ENCODE results near the gene PLCD1.

PLCD1 gene

DNA sequence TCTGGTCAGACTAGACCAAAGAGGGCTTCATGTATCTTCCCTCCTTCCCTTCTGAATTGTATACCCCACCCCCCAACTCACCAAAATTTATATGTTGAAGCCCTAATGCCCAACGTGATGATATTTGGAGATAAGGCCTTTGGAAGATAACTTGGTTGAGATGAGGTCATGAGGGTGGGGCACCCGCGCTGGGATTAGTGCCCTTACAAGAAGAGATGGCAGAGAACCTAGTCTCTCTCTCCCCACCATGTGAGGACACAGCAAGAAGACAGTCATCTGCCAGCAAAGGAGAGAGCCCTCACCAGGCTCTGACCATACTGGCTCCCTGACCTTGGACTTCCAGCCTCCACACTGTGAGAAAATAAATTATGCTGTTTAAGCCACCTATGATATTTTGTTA lies 13.5 kb downstream of the PLCD1 start:
- Mint-ChIP-seq H3K9me3 (peaks cover 2% of the 10 kb centered on the region), H3K4me1 (ENCODE audit: low read depth) (no peaks in the 10 kb centered on the region), H3K27me3 (no peaks in the 10 kb centered on the region), H3K4me3 (no peak overlapping the region), H3K27ac (no peak overlapping the region), H3K36me3 (ENCODE audit: low read depth) (peaks cover 50% of the 10 kb centered on the region)
- DNase-seq = no peak

- Mint-ChIP-seq H3K4me1 (ENCODE audit: low read depth) (no peaks in the 10 kb centered on the region), H3K36me3 (ENCODE audit: low read depth) (peaks cover 49% of the 10 kb centered on the region), H3K4me3 (no peak overlapping the region), H3K27ac (no peak overlapping the region), H3K27me3 (no peaks in the 10 kb centered on the region), H3K9me3 (peaks cover 2% of the 10 kb centered on the region)
- no peak for DNase-seq
Measured at GRCh38 chr3:38015485-38015884, 14.0 kb downstream of the PLCD1 start.

DNA sequence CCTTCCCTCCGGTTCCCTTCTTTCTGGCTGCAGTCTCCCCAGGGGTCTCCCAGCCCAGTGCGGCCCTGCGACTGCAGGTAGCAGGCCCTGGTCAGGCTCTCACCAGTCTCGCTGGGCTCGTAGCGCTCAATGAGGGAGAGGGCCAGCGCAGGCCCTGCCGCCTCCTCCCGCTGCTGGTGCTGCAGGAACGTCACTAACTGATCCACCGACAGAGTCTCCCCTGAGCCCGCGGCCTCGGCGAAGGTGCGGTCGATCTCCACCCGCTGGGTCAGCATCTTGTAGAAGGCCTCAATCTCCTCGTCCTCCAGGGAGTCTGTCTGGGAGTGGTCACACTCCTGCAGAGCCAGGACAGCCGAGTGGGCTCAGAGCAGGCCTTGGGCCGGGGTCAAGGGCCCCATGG lies 18.3 kb downstream of the PLCD1 start:
- Mint-ChIP-seq H3K27me3 (no peaks in the 10 kb centered on the region), H3K4me3 (no peak overlapping the region), H3K27ac (peak overlapping the region; percentile 47), H3K9me3 (peaks cover under 1% of the 10 kb centered on the region), H3K36me3 (ENCODE audit: low read depth) (peaks cover 48% of the 10 kb centered on the region), H3K4me1 (ENCODE audit: low read depth) (no peaks in the 10 kb centered on the region)
- DNase-seq = no peak

- Mint-ChIP-seq H3K36me3 (ENCODE audit: low read depth) (peaks cover 48% of the 10 kb centered on the region), H3K27me3 (no peaks in the 10 kb centered on the region), H3K4me1 (ENCODE audit: low read depth) (no peaks in the 10 kb centered on the region), H3K4me3 (no peak overlapping the region), H3K9me3 (no peaks in the 10 kb centered on the region), H3K27ac (no peak overlapping the region)
- no peak for DNase-seq
Measured at GRCh38 chr3:38009807-38010591, 19.4 kb downstream of the PLCD1 start.

GRCh38 chr3:38008971-38009580 lies 20.4 kb downstream of the PLCD1 start:
- H3K4me1 Mint-ChIP-seq (ENCODE audit: low read depth) = peaks cover 8% of the 10 kb centered on the region
- no peak for DNase-seq
- H3K4me3 Mint-ChIP-seq = no peak overlapping the region
- H3K27me3 Mint-ChIP-seq = no peaks in the 10 kb centered on the region
- H3K27ac Mint-ChIP-seq = peak overlapping the region; percentile 63
- peaks cover 50% of the 10 kb centered on the region for H3K36me3 Mint-ChIP-seq (ENCODE audit: low read depth)
- no peaks in the 10 kb centered on the region for H3K9me3 Mint-ChIP-seq

DNA sequence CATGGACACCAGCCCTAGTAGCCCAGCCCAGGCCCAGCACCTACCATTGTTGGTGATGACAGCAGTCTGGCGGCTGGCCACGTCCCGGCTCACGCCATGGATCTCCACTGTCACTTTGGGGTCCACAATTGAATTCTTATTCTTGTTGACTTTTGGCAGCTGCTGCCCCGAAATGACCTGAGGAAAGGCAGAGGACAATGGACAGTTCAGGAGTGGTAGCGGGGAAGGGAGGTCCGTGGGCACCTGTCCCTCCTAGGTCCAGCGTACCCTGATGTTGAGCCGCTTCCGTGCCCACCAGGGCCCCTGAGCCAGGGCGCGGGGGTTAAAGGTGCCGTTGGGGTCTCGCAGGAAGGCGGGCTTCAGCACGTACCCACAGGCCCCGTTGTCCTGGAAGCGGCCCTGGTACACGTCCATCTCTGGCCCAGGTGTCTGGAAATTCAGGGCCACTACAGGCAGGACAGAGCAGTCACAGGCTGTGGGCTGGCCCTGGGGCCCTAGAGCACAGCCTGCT lies 21.2 kb downstream of the PLCD1 start:
- no peaks in the 10 kb centered on the region for H3K9me3 Mint-ChIP-seq
- no peaks in the 10 kb centered on the region for H3K27me3 Mint-ChIP-seq
- peak overlapping the region; percentile 69 for H3K27ac Mint-ChIP-seq
- DNase-seq = no peak
- peaks cover 12% of the 10 kb centered on the region for H3K4me1 Mint-ChIP-seq (ENCODE audit: low read depth)
- no peak overlapping the region for H3K4me3 Mint-ChIP-seq
- H3K36me3 Mint-ChIP-seq (ENCODE audit: low read depth) = peaks cover 54% of the 10 kb centered on the region

- DNase-seq = no peak
- H3K27me3 Mint-ChIP-seq = no peaks in the 10 kb centered on the region
- no peak overlapping the region for H3K27ac Mint-ChIP-seq
- peaks cover 59% of the 10 kb centered on the region for H3K36me3 Mint-ChIP-seq (ENCODE audit: low read depth)
- peaks cover 16% of the 10 kb centered on the region for H3K4me1 Mint-ChIP-seq (ENCODE audit: low read depth)
- H3K9me3 Mint-ChIP-seq = no peaks in the 10 kb centered on the region
- H3K4me3 Mint-ChIP-seq = no peak overlapping the region
Measured at GRCh38 chr3:38007754-38008090, 21.7 kb downstream of the PLCD1 start.

- no peak overlapping the region for H3K27ac Mint-ChIP-seq
- H3K9me3 Mint-ChIP-seq = no peaks in the 10 kb centered on the region
- peaks cover 69% of the 10 kb centered on the region for H3K36me3 Mint-ChIP-seq (ENCODE audit: low read depth)
- DNase-seq = no peak
- H3K4me1 Mint-ChIP-seq (ENCODE audit: low read depth) = peaks cover 16% of the 10 kb centered on the region
- no peaks in the 10 kb centered on the region for H3K27me3 Mint-ChIP-seq
- no peak overlapping the region for H3K4me3 Mint-ChIP-seq
Measured at GRCh38 chr3:38006445-38006995, 22.9 kb downstream of the PLCD1 start.

DNA sequence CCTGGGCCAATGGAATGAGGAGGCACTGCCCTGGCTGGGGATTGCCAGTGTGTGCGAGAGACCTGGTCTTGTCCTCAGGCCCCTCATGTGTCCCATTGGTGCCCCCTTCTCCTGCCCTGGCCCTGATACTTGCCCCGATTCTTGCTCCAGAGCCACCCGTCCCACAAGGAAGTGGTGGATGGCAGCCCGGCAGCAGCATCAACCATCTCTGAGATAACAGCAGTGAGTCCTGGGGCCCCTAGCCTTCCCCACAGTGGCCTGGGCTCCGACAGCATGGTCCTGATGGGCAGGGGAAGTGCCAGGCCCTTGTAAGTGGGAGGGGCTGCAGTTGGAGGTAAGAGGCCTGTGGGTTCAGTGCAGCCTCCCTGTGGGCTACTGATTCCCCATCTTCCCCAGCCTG lies 23.4 kb downstream of the PLCD1 start:
- Mint-ChIP-seq H3K36me3 (ENCODE audit: low read depth) (peaks cover 69% of the 10 kb centered on the region), H3K27ac (no peak overlapping the region), H3K4me3 (no peak overlapping the region), H3K9me3 (no peaks in the 10 kb centered on the region), H3K4me1 (ENCODE audit: low read depth) (peaks cover 16% of the 10 kb centered on the region), H3K27me3 (no peaks in the 10 kb centered on the region)
- DNase-seq = no peak

GRCh38 chr3:38005076-38006020 lies 24.1 kb downstream of the PLCD1 start:
- H3K4me1 Mint-ChIP-seq (ENCODE audit: low read depth) = peaks cover 16% of the 10 kb centered on the region
- H3K27ac Mint-ChIP-seq = peak overlapping the region; percentile 35
- no peaks in the 10 kb centered on the region for H3K27me3 Mint-ChIP-seq
- H3K36me3 Mint-ChIP-seq (ENCODE audit: low read depth) = peaks cover 76% of the 10 kb centered on the region
- H3K9me3 Mint-ChIP-seq = no peaks in the 10 kb centered on the region
- DNase-seq = no peak
- H3K4me3 Mint-ChIP-seq = no peak overlapping the region

- H3K9me3 Mint-ChIP-seq = no peaks in the 10 kb centered on the region
- no peaks in the 10 kb centered on the region for H3K27me3 Mint-ChIP-seq
- peaks cover 83% of the 10 kb centered on the region for H3K36me3 Mint-ChIP-seq (ENCODE audit: low read depth)
- peak overlapping the region; percentile 35 for H3K27ac Mint-ChIP-seq
- DNase-seq = peak; percentile 65
- H3K4me3 Mint-ChIP-seq = no peak overlapping the region
- H3K4me1 Mint-ChIP-seq (ENCODE audit: low read depth) = peaks cover 18% of the 10 kb centered on the region
Measured at GRCh38 chr3:38004415-38005075, 24.9 kb downstream of the PLCD1 start.

GRCh38 chr3:38003817-38004414 lies 25.5 kb downstream of the PLCD1 start:
- Mint-ChIP-seq H3K4me3 (no peak overlapping the region), H3K9me3 (no peaks in the 10 kb centered on the region), H3K27ac (peak overlapping the region; percentile 20), H3K27me3 (no peaks in the 10 kb centered on the region), H3K4me1 (ENCODE audit: low read depth) (peaks cover 23% of the 10 kb centered on the region), H3K36me3 (ENCODE audit: low read depth) (peaks cover 86% of the 10 kb centered on the region)
- DNase-seq = no peak

DNA sequence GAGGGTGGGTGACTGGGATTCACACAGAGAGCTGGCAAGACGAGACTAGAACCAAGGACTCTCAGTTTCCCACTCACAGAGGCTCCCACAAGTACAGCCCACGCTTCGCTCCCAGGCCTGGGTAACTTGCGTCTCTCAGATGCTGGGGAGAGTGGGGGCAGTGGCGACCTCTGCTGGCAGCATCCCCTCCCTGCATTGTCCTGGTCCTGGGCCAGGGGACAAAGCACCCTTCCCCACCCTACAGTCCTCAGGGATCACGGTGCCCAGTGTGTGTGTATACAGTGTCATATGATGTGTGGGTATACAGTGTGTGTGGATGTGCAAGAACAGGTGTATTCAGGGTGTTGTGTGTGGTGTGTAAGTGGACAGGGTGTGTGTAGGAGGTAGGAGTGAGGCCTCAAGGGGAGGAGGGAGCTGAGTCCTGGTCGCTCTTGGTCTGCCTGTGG lies 26.0 kb downstream of the PLCD1 start:
- Mint-ChIP-seq H3K4me1 (ENCODE audit: low read depth) (peaks cover 28% of the 10 kb centered on the region), H3K4me3 (no peak overlapping the region), H3K27me3 (no peaks in the 10 kb centered on the region), H3K27ac (peak overlapping the region; percentile 48), H3K36me3 (ENCODE audit: low read depth) (peaks cover 84% of the 10 kb centered on the region), H3K9me3 (no peaks in the 10 kb centered on the region)
- peak; percentile 77 for DNase-seq

Data from activated T-cell treated with anti-CD3 and anti-CD28 coated beads, Interleukin-2, amount 50 U/mL, for 24 hours (primary cell).